ENCODE results near the gene ARL14EPL. TPM values are rescaled to one million over a fixed set of nuclear protein-coding genes. Genes with fewer than 3 reads are reported as not detected.
A peak's percentile ranks its signal among the peaks of the same experiment; 100 is the strongest.

ARL14EPL gene
- total and polyA plus RNA-seq, 12 donors = 0.10 to 0.11 TPM; not detected in 10

DNA sequence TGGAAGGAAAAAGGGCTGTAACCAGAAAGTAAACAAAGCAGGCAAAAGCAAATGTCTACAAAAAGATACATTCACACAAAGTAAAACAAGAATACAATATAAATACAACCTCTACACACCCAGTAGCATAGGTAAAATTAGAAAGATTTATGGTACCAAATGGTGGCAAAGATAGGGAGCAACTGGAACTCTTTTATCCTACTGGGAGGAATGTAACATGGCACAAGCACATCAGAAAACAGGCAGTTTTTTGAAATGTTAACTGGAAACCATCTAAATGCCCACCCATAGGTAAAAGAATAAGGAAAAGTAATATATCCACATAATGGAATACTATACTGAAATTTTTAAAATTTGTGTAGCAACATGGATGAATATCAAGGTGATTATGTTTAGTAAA is 8.7 kb upstream of the ARL14EPL start:
- no peaks in the 10 kb centered on the region for H3K9me3 ChIP-seq (replicated peaks in 1 of 3)
- intact Hi-C loops (cut with DNase I) = no loop called here
- H3K4me1 ChIP-seq (replicated peaks in 1 of 2) = no peaks in the 10 kb centered on the region
- H3K36me3 ChIP-seq (replicated peaks in 1 of 2) = no peaks in the 10 kb centered on the region
- H3K4me3 ChIP-seq = no peak overlapping the region
- no peak for DNase-seq
- no peak overlapping the region for H3K27ac ChIP-seq
- TF ChIP-seq, protein P1, sequence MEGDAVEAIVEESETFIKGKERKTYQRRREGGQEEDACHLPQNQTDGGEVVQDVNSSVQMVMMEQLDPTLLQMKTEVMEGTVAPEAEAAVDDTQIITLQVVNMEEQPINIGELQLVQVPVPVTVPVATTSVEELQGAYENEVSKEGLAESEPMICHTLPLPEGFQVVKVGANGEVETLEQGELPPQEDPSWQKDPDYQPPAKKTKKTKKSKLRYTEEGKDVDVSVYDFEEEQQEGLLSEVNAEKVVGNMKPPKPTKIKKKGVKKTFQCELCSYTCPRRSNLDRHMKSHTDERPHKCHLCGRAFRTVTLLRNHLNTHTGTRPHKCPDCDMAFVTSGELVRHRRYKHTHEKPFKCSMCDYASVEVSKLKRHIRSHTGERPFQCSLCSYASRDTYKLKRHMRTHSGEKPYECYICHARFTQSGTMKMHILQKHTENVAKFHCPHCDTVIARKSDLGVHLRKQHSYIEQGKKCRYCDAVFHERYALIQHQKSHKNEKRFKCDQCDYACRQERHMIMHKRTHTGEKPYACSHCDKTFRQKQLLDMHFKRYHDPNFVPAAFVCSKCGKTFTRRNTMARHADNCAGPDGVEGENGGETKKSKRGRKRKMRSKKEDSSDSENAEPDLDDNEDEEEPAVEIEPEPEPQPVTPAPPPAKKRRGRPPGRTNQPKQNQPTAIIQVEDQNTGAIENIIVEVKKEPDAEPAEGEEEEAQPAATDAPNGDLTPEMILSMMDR (IDR thresholded peaks at IDR 0.05) = no peak
- TF ChIP-seq POLR2A (IDR thresholded peaks at IDR 0.05) = no peak
- H3K27me3 ChIP-seq = no peaks in the 10 kb centered on the region

DNA sequence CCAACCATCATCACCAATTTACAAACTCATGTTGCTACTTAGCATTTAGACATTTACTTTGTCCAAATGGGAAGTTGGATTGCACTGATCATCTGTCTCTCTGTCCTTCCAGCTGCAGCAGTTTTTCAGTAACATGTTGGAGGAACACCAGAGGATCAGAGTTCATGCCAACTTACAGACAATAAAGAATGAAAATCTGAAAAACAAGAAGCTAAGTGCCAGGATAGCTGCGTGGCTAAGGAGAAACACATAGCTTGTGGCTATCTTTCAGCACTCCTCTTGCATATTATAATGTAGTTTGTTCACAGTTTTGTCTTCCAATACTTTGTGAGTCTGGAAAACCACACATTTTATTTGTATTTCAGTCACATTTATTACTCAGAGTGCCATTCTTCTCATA is 6.4 kb upstream of the ARL14EPL start:
- H3K4me1 ChIP-seq (replicated peaks in 1 of 2) = no peaks in the 10 kb centered on the region
- no peak for DNase-seq
- no peaks in the 10 kb centered on the region for H3K36me3 ChIP-seq (replicated peaks in 1 of 2)
- intact Hi-C loops (cut with DNase I) = no loop called here
- WGBS, 4 donors = 91 to 100% (median 94%) methylated on average over 1 of the region's 1 CpG
- H3K27me3 ChIP-seq = no peaks in the 10 kb centered on the region
- TF ChIP-seq POLR2A (IDR thresholded peaks at IDR 0.05) = no peak
- TF ChIP-seq, protein P1 (IDR thresholded peaks at IDR 0.05) = no peak
- no peak overlapping the region for H3K27ac ChIP-seq
- H3K4me3 ChIP-seq = no peak overlapping the region
- no peaks in the 10 kb centered on the region for H3K9me3 ChIP-seq (replicated peaks in 1 of 3)

DNA sequence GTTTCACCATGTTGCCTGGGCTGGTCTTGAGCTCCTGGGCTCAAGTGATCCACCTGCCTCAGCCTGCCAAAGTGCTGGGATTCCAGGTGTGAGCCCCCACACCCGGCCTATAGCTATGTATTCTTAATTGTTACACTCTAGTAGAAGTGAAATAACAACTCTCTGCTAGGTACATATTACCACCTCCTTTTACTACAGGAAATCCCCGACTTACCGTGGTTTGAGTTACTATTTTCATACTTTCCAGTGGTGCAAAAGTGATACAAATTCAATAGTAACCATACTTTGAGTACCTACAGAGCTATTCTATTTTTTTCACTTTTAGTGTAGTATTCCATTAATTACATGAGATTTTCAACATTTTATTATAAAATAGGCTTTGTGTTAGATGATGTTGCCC is 719 bp downstream of the ARL14EPL start:
- no peaks in the 10 kb centered on the region for H3K36me3 ChIP-seq (replicated peaks in 1 of 2)
- WGBS, 4 donors = 83 to 86% (median 85%) methylated on average over 3 of the region's 3 CpGs
- no peak for DNase-seq
- intact Hi-C loops (cut with DNase I) = no loop called here
- no peaks in the 10 kb centered on the region for H3K9me3 ChIP-seq (replicated peaks in 1 of 3)
- H3K4me3 ChIP-seq = no peak overlapping the region
- no peaks in the 10 kb centered on the region for H3K4me1 ChIP-seq (replicated peaks in 1 of 2)
- H3K27ac ChIP-seq = no peak overlapping the region
- no peaks in the 10 kb centered on the region for H3K27me3 ChIP-seq
- TF ChIP-seq, protein P1 (IDR thresholded peaks at IDR 0.05) = no peak

DNA sequence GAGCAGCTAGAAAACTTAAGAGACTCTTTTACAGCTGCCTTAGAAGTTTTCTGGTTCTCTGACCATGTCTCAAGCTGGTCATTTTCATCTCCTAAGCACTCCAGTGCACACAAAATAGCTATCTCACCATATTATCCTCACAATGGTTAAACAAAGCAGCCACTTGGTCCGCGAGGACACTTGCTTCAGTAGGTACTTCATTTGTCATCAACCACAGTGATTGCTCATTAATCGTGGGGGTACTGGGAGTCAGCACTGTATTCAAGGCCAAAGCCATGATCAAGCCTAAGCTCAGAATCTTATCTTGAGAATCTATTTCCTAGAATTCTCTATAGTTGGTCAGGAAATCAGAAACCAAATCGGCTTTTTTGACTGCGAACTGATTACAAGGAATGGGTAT is 2.9 kb downstream of the ARL14EPL start:
- Histone ChIP-seq H3K27me3 (no peaks in the 10 kb centered on the region), H3K36me3 (replicated peaks in 1 of 2) (no peaks in the 10 kb centered on the region), H3K4me3 (no peak overlapping the region), H3K27ac (no peak overlapping the region), H3K9me3 (replicated peaks in 1 of 3) (no peaks in the 10 kb centered on the region), H3K4me1 (replicated peaks in 1 of 2) (no peaks in the 10 kb centered on the region)
- 34 to 51% (median 46%) methylated on average over 5 of the region's 5 CpGs for WGBS, 4 donors
- TF ChIP-seq POLR2A (IDR thresholded peaks at IDR 0.05) = no peak
- TF ChIP-seq, protein P1 (IDR thresholded peaks at IDR 0.05) = no peak
- DNase-seq = peak in 1 of 7 donors; percentile 4
- intact Hi-C loops (cut with DNase I) = no loop called here
